GM18858 (cell line): ENCODE data around the gene ARHGAP18.
"Not testable (repeated sequence)": the region's sequence is repeated elsewhere in the genome, so short reads cannot be mapped to it uniquely, and the experiment has no call there.

Experiments used
- ATAC-seq: cut with Tn5 transposase; IDR thresholded peaks from one replicate; pipeline ENCODE4 v1.9.1; 2021; ENCODE audit not compliant: unreplicated experiment

Gene ARHGAP18

DNA sequence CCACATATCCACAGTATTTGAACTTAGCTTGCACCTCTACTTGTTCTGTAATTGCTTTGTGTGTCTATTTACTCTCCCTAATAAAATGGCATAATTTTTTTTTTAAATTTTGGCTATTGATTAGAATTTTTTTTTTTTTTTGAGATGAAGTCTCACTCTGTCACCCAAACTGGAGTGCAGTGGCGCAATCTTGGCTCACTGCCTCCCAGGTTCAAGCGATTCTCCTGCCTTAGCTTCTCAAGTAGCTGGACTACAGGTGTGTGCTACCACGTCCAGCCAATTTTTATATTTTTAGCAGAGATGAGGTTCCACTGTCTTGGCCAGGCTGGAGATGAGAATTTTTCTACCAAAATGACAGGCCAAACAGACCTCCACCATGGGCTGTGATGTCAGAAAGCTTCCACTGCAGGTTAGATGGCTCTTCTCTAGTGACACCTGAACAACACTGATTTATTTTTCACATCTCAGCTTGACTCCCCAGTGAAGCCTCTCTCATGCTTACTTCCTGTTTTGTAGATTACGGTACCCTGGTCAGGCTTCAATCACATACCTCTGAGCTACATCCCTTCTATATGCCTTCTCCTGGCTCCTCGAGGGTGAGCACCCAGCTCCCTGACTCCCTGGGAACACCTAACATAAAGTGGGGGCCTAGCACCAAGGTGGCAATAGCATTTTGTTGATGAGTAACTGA lies 112.8 kb downstream of the ARHGAP18 start:
- no peak for ATAC-seq

DNA sequence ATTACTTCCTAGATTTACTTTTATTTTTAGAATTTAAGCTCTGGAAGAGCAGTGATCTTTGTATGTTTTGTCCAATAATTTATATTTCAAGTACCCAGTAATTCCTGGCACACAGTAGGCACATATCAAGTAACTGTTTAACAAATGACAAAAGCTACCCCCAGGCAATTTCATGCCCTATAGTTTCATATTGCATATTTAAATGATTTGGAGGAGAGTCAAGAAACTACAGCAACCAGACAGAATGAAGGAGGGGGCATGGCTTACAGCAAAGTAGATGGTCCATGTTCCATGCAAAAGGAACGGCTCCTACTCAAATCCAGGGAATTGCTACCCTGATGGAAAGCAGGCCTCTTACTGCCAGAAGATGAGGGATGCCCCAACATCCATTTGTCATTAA lies 113.5 kb downstream of the ARHGAP18 start:
- ATAC-seq: no peak

DNA sequence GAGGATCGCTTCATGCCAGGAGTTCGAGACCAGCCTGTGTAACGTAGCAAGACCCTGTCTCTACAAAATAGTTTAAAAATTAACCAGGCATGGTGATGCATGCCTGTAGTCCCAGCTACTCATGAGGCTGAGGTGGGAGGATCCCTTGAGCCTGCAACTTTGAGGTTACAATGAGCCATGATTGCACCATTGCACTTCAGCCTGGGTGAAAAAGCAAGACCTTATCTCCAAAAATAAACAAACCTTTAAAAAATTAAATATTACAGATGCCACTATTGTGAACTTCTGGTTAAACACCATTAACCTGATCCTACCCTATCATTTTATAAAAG lies 116.8 kb downstream of the ARHGAP18 start:
- no peak for ATAC-seq

DNA sequence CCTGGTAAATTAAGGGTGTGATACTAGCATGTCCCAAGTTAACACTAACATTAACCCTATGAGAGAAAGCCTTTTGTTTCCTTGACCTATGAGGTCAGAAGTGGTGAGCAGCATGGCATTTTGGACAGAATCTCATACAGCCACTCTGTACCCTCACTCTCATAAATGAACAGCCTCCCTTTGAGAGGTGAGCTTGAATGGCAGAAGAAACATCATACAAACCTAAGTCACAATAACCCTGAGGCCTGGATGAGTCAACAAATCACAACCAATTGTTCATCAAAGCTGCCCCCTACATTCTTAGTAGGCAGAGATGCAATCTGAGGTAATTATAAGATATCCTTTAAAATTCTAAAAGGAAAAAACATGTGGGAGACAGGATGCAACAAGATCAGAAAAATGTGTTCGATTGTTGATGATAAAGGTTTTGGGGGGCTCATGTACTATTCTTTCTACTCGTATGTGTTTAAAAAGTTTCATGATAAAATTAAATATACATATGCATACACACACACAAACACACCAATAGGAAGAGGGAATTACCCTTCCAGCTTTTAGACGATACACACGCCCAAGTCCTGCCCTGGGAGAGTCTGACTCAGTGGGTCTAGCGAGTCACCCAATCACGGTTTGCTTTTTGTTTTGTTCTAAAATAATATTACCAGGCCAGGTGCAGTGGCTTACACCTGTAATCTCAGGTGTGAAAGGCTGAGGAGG lies 117.3 kb downstream of the ARHGAP18 start:
- no peak for ATAC-seq

DNA sequence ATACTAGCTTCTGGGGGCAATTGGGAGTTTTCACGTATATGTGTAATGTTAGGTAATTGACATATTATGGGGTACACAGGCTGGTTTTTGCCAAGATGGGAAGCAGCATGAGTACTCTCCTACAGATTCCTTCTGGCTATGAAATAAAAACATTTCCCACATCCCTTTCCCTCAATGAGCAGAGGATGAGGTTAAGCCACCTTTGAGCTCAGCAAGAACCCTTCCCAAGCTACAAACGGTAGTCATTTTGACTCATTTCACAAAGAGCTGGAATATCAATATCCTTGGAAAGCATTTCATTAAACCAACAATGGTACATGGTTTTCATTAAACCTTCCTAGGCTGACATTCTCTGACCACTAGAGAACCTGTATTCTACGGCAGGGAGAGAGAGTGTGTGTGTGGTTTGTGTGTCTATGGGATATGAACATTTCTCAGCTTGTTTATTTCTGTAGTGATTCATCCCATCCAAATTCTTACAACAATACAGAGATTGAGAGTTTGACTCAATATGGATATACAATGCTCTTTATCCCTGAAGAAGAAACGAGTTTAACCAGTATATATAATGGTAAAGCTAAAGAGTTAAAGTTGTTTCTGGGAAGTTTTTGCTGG lies 119.5 kb downstream of the ARHGAP18 start:
- ATAC-seq: no peak

DNA sequence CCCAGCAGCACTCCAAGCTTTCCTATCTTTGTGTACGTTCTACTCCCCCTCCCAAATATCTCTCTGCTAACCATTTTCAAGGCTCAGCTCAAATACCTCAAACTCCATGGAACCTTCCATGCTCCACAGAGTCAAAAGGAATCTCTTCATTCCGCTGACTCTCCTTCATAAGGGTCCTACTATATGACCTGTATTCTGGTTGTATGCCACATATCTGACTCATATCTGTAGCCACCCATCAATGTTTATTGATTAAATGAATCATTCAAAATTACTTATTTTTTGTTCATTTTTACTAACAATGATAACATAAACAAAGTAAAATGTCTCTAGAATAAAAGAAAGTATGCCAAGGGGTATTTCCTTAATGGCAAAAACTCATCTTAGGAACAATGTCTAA lies 123.2 kb downstream of the ARHGAP18 start:
- no peak for ATAC-seq

DNA sequence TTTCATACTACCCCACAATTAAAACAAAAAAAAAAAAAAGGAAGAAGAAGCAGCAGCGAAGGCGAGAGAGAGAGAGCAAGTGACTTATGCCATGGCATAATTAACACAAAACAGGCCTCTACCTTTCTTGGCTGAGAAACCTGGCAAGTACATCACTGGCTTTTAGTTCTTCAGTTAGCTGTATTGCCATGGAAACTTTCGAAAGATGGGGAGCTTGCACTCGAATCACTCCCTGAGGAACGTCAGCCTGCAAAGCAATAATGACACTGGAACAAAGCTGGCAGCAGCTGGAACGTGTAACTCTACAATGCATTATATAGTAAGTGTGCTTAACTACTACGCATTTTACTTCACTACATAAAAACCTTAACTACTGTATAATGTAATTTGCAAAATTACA lies 126.1 kb downstream of the ARHGAP18 start:
- no peak for ATAC-seq

DNA sequence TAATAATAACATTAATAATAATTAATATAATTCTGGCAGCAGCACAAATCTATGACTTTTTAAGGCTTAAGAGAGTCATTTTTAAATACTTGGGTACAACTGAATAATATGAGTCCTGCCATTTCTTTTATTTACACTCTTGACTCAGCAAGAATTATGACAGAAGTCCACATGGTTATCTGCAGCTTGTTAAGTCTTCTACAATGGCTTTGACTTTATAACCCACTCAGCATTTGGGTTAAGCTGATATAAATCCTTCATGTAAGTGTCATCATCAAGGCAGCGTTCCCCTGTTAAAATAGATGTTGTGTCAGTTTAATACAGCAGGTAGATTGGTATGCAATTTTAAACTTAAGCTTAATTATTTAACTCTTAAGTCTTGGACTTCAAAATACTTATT lies 131.7 kb downstream of the ARHGAP18 start:
- no peak for ATAC-seq

DNA sequence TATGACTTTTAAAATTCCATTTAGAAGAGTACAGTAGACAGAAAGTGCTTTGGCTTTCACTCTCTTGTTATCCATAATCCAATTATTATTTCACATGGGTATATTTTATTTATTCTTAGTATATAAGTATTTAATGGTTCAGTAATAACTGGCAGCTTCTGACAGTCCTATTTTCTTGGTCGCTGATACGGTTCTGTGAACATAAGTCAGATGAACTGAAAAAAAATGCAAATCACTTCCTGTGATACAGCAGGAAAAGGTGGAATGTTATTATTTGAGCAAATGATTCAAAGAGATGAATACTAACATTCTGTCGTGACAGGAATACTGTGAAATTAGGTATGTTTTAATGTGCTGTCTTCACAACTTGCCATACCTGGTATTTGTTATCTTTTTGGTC lies 132.3 kb downstream of the ARHGAP18 start:
- no peak for ATAC-seq

DNA sequence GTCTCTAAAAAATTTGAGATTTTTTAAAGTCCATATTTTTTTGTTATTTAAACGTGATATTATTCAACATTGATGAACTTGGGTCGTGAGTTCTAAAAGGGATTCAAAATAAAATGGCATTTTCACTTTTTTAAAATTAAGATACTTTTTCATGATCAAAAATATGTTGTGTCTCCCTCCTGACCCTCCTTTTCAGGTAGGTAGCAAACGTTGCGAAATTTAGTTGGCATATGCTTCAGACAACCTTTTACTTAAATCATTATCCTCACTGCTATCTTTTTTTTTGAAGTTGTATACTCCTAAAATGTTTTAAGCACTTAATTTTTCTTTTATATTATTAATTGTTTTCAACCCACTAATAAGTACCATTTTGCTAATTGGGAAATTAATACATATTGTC lies 133.5 kb downstream of the ARHGAP18 start:
- ATAC-seq: no peak

DNA sequence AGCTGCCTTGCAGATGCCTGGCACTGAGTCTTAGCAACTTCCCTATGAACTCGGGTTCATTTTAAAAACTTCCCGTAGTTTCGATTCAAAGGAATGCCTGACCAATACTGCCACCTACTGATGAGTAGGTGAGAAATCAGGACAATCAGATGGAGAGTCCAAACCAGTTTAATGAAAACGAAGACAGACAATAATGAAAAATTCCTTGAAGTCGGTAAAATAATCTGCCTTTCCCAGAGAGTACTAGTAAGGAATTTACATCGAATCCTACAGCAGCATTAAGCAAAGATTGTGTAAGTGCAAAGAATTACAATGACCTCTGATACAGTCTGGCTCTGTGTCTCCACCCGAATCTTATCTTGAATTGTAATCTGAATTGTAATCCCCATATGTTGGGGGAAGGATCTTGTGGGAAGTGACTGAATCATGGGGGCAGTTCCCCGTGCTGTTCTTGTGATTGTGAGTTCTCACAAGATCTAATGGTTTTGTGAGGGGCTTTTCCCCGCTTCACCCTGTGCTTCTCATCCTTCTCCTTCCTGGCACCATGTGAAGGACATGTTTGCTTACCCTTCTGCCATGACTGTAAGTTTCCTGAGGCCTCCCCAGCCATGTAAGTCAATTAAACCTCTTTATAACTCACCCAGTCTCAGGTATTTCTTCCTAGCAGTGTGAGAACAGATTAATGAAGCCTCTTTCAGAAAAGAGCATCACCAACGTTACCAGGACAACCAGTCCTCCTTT lies 134.4 kb downstream of the ARHGAP18 start:
- no peak for ATAC-seq

DNA sequence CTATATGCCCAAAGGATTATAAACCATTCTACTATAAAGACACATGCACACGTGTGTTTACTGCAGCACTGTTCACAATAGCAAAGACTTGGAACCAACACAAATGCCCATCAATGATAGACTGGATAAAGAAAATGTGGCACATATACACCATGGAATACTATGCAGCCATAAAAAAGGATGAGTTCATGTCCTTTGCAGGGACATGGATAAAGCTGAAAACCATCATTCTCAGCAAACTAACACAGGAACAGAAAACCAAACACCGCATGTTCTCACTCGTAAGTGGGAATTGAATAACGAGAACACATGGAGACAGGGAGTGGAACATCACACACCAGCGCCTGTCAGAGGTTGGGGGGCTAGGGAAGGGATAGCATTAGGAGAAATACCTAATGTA lies 135.4 kb downstream of the ARHGAP18 start:
- ATAC-seq: not testable (repeated sequence)

DNA sequence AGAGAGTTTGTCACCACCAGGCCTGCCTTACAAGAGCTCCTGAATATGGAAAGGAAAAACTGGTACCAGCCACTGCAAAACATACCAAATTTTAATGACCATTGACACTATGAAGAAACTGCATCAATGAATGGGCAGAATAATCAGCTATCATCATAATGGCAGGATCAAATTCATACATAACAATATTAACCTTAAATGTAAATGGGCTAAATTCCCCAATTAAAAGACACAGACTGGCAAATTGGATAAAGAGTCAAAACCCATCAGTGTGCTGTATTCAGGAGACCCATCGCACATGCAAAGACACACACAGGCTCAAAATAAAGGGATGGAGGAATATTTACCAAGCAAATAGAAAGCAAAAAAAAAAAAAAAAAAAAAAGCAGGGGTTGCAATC lies 139.0 kb downstream of the ARHGAP18 start:
- ATAC-seq: not testable (repeated sequence)

DNA sequence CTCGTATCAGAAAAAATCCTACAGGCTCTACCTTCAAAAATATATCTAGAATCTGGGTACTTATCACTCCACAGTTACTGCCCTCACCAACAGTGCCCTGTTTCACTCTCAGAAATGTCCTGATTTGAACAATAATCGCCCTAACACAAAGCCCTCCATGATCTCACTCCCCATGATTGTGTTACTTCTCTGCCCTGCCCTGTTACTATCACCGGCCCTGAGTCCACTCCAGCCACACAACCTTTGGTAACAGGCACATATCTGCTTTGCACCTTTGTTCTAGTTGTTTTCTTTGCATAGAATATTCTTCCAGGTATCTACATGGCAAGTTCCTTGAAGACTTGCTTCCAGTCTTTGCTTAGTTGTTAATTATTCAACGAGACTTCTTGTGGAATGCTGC lies 142.0 kb downstream of the ARHGAP18 start:
- ATAC-seq: no peak

DNA sequence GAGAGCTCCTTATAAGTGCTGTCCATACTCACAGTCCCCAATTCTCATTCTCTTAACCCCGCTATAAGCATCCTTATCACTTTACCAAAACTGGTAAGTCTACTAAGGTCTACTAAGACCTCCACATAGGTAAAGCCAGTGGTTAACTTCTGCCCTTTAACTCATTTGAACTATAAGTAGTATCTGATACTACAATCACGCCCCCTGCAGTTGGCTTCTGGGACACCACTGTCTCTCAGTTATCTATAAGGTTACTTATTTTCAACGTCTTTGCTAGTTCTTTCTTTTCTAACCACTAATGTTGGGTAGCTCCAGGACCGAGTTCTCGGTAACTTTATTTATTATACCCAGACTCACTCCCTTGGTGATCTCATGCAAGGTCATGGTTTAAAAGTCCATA lies 142.6 kb downstream of the ARHGAP18 start:
- ATAC-seq: no peak

DNA sequence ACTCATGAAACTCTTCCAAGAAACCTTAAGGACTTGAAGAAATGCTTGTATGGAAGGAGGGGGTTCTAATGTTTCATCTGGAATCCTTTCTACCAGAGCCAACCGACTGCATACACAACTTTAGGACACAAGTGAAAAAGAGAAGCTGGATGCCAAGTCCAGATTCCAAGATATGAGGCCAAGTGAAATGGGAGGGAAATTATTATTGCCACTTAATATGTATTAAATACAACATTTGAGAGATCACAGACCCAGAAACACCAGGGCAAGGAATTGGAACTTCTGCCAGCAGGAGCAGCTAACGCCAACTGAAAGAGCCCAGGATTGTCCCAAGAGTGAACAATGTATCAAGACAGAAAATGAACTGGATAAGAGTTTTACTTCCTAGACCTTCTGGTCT lies 144.2 kb downstream of the ARHGAP18 start:
- no peak for ATAC-seq

DNA sequence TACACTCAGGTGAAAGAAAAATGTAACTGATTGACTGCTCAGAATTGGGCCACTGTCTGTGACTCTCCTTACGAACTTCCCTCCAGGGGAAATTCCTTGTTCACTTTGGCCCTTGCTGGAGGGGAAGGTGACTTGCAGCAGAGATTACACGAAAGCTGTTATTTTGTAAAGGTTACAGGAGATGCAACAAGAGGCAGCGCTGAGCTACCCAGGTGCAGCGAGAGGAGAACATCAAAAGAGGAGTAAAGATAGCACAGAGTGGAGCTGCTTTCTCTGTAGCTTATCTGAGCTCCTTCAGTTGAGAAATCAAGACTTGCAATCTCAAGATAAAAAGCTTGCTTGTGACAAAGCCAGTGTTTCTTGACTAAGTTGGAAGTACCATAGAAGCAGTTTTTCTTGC lies 144.6 kb downstream of the ARHGAP18 start:
- no peak for ATAC-seq

DNA sequence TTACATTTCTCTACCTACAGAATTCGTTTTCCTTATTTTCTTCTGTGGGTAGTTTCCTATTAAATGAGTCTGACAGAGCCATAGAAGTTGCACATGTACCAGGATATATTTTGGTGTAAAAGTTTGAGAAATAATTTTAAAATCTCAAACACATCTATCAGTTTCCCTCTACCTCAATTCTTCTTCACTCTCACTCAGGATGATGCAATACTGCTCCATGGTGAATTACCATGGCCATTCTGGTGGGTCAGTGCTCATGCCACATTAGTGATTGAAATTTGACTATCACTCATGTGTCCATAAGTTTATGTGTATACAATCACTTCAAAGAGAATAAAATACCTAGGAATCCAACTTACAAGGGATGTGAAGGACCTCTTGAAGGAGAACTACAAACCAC lies 151.7 kb downstream of the ARHGAP18 start:
- no peak for ATAC-seq

DNA sequence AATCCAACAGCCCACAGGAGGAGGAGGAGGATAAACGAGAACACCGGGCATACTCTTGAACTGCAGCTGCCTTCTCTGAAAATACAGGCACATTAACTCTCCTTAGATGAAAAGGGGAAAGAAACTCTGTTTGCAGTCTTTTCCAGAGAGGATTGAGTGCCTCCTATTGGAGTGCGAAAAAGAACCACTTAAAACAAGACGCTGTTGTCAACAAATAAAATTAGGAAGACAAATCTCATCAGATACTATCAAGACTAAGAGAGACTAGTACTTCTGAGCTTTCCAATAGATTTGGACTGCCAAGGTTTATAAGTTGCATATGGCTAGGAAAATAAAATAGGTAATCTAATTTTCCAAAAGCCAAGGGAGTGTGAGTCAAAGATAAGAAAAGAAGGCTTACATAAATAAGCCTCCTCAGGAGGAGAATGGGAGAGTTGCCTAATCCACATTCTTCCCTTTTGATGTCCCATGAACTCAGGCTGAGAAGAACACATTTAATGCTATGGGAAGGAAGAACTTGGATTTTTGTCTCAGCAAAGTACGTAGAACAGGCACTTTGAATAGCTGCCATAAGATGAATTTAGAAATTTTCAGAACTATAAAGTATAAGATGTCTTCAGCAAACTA lies 154.7 kb downstream of the ARHGAP18 start:
- no peak for ATAC-seq

DNA sequence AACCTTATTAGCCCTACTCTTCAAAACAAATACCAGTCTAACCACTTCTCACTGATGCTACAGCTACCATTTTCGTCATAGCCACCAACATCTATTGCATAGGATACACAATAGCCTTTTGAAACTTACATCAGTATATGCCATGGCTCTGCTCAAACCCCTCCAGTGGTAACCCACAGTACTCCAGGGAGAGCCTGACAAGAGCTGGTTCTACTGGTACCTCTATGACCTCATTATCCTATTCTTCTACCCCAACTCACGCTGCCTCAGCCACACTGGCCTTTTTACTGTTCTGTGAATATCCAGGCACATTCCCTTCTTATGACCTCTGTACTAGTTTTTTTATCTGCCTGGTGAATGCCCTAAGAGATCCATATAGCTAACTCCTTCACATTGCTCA lies 157.6 kb downstream of the ARHGAP18 start:
- ATAC-seq: no peak

DNA sequence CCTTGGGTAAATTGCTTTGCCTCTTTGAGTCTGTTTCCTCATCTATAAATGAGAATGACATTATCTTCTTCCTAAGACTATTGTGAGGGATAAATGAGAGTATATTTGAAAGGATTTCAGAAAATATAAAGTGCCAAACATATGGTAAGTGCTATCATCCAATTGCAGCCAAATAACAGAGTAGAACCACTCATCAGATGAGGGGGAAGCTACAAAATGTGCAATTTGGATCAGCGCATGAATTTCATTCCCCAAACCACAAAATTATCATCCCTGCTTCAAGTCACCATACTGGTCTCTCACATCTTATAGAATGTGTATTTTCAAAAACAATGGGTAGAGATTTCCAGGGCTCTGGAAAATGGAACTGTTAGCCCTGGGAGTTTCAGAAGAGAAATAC lies 158.5 kb downstream of the ARHGAP18 start:
- no peak for ATAC-seq
